GM18498 (cell line): ENCODE data around the gene FRMD4B.

Source experiments
- ATAC-seq: cut with Tn5 transposase; IDR thresholded peaks from one replicate; pipeline ENCODE4 v1.9.1; 2021; ENCODE audit warnings: mild to moderate bottlenecking, moderate library complexity; ENCODE audit not compliant: unreplicated experiment

The FRMD4B gene

DNA sequence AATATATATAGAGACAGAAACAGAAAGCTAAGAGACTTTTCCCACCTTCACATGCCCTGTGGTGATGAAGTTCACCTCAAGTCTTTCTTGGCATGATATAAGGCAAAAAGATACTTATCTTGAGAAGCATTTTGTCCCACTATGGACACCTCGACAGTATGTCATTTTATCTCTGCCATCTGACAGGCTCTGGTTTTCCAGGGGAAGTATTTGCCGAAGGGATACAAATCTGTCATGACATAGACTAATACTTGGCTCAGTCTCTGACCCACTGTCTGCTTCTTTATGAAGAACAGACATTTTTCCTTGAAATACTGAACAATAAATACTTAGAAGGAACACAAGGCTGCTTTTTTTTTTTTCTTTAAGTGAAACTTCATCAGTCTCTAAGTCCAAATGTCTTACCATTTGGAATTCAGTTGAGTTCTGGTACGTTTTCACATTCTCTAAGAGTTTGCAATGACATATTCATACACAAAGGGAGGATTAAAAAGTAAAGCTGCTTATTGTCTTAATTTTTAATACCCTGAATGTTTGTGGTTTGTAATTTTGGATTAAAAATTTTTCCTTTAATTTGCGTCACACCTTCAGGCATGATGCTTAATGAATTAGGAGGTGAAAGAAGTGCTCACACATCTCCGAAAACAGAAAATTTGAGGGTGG lies 175.7 kb downstream of the FRMD4B start:
- ATAC-seq, result no peak

DNA sequence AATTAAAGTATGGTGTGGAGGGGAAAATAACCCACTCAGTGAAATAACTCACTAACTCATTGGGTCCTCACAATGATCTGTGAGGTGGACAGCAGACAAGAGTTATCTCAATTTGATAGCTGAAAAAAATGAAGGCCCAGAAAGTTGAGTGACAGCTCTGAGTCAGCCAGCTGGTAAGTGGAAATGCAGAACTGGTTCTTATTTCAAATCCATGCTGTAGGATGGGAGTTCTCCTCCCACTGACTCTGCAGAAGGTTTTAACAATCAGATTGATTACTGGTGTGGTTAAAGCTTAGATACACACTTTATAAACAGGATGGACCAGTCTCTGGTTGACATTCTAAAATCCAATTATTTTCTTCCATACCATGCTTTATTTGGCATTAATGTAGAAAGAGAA lies 176.5 kb downstream of the FRMD4B start:
- no peak for ATAC-seq

DNA sequence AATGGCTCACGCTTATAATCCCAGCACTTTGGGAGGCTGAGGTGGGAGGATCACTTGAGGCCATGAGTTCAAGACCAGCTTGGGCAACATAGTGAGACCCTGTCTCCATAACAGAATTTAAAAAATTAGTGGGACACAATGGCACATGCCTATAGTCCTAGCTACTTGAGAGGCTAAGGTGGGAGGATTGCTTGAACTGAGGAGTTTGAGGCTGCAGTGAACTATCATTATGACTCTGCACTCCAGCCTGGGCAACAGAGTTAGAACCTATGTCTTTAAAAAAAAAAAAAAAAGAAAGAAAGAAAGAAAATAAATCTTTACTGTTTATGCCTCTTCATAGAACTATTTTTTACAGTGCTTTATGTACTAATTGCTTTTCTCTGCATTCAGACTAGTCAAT lies 178.9 kb downstream of the FRMD4B start:
- no peak for ATAC-seq

DNA sequence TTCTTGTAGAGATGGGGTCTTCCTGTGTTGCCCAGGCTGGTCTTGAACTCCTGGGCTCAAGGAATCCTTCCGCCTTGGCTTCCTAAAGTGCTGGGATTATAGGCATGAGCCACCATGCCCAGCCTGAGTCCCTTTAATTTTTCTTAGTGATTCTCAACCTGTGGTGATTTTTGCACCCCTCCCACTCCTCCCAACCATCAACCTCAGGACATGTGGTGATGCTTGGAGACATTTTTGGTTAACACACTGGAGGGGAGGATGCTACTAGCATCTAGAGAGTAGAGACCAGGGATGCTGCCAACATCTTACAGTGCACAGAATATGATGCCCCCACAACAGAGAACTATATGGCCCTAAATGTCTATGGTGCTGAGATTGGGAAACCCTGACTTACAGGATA lies 180.5 kb downstream of the FRMD4B start:
- ATAC-seq, result no peak

DNA sequence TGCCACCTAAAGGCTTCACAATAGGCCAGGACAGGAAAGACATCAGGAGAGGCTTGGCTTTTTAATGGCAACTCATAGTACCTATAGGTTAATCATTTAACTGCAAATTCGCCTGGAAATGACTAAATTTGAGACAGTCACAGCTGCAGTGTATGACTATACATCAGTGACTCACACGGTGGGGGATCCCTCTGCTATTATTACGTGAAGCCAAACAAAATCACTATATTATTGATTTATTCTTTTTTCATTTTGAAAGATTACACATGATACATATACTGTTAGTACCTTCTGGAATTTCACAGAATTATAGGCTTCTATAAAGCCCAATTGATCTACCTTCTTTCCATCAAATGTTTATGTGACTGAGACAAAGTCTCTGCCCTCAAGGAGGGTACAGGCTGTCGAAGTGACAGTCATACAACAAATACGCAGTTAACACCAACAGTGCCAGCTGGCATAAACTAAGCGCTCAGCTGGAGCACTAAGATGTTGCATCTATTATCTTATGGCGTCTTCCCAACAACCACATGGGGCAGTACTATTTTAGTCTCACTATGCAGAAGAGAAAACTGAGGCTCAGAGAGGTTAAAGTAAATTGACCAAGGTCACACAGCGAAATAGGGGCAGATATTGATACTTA lies 181.5 kb downstream of the FRMD4B start:
- ATAC-seq, result peak; percentile 78

DNA sequence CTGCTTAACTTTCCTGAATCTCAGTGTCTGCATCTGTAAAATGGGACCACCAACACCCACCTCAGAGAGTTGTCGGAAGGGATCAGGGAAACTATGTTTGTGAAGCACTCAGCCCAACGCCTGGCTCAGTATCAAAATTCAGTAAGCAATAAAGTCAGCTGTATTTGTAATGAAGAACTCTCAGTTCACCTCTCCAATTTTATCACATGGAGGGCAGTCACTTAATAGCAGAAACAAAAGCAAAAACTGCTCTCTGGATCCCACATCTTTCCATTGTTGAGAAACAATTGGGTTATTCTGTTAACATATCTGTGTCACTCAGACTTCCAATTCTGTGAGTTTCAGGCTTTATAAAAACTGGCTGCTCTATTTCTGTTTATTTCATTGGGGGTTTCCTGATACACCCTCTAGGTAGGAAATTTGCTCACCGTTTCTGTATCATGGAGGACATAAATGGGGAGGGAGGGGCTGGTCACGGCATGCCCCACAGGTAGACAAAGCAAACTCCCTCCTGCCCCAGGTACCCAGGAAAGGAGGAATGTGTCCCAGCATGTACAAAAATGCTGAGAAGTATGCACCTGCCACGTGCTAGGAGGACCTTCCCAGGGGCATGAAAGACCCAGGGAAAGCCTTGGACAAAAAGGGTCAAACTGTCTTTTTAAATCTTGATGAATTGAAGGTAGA lies 182.1 kb downstream of the FRMD4B start:
- no peak for ATAC-seq

DNA sequence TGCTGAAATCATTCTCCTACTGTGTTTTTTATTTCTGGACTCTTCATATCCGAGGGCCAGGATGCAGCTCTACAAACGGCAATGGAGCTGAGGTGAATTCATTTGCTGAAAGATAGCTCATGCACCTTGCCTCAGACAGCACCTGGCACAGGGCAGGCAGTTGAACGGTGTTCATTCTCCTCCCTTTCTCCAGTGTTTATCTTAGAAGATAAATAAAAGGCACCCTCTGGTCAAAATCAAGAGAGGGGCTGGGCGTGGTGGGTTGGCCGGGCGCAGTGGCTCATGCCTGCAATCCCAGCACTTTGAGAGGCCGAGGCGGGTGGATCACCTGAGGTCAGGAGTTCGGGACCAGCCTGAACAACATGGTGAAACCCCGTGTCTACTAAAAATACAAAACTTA lies 184.2 kb downstream of the FRMD4B start:
- ATAC-seq, result no peak

DNA sequence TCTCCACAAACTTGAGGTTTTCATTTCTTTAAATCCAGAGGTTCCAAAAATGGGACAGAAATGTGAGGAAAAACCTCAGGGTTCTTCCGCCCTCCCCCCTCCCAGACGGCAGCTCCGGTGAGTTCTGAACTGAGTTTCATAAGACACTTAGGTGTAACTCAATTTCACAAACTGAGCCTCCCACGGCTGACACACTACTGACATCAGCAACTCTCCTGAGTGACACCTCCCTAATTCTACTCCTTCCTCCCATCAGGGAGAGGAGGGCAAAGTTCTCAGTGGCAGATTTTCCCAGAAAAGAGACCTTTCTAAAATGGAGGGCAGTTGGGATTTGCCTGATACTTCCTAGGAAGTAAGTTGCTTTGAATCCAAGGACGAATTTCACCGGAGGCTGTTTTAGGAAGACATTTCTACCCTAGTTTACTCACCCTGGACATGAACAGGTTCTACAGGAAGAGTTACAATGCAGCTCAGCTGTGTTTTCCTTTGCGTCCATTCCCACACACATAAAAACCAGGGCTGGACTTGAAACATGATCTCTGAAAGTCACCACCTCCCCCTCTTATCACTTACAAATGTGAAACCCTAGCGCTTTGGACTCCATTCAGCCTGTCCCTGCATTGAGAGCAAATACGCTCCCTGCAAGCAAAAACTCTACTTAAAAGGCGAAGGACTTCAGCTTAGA lies 185.4 kb downstream of the FRMD4B start:
- ATAC-seq, result no peak

DNA sequence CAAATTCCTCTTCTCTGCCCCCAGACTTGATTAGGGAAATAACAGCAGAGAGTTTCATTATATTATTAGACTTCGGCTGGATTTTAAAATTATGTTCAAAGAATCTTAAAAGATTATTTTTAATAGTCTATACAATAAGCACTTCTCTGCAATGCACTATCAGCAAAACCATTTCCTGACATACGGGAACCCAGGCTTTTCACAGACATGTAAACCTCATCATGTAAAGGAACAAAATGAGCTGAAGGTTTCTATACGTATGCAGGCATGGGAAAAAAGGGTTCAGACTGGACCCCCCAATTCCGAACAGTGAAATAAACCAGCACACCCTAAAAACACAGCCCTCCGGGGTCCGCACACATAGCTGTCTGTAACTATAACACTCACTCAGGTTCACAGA lies 185.9 kb downstream of the FRMD4B start:
- ATAC-seq, result no peak

DNA sequence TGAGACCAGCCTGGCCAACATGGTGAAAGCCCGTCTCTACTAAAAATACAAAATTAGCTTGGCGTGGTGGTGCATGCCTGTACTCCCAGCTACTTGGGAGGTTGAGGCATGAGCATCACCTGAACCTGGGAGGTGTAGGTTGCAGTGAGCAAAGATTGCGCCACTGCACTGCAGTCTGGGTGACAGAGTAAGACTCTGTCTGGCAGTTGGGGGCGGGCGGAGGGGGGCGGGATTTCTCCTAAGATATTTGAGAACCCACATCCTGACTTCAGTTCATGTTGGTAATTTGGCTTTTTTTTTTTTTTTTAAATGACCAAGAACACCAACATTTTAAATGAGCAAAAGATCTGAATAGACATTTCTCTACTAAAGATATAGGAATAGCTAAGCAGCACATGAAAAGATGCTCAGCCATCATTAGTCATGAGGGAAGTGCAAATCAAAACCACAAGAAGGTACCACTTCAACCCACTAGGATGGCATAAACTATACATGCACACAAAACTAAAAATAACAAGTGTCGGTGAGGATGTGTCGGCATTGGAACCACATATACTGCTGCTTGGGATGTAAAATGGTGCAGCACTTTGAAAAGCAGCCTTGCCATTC lies 187.9 kb downstream of the FRMD4B start:
- ATAC-seq, result no peak

DNA sequence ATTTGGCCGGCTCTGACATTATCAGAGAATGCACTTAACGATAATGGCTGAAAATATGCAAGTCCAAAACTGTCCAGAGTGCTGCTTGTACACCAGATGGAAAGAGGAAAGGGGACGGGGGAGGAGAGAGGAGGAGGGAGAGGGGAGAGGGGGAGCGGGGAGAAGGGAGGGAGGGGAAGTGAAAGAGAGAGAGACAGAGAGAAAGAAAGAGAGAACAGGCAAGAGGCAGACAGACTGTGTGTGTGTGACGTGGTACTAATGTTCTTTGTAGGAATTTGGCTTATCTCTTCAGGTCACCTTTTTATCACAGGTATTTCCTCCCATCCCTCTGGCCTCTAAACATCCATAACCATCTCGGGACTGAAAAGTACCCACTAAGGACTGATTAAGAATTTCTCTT lies 188.4 kb downstream of the FRMD4B start:
- no peak for ATAC-seq

DNA sequence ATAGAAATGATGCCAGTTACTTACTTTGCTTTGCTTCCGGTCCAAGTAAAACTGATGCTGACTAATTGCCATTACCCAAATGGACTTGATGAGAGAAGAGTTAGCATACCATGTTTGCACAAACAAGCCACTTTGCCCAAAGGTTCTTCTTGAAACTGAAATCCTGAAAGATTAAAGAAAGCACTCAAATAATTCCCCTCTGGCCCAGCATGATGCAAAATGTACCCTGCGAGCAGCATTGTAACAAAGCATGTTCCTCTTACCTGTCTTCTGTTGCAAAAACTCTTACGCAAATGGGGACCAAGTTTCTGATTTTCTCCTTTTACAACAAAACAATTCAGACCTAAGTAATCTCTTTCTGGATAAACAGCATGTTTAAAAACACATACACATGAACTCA lies 189.0 kb downstream of the FRMD4B start:
- no peak for ATAC-seq

DNA sequence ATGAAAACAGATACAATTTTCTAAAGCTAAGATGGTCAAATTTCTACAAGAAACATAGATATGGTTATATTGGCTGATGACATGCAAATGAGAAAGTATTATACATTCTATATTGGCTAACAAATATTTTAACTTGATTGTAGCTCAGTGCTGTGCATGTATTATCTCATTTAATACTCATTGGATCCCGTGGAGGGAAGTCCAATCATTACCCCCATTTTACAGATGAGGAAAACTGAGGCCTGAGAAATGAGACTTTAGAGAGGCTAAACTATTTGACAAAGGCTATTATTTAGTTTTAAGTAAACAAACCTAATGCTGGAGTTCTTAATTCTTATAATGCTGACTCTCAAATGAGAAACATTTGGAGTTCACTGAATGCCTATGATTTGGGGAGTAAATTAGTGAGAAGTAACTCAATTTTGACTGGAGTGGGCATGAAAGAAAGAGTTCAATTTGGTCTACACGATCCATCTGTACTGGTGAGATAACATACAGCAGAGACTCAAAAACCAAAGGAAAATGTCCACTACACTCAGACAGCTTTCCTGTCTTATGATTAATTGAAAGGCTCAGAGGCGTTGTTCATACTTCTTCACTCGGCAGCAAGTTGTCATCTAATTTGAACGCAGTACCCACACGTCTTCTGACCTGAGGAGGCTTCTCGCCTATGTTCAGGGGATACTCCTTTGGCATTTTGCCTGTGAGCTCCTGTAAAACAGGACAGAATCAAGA lies 191.3 kb downstream of the FRMD4B start:
- no peak for ATAC-seq

DNA sequence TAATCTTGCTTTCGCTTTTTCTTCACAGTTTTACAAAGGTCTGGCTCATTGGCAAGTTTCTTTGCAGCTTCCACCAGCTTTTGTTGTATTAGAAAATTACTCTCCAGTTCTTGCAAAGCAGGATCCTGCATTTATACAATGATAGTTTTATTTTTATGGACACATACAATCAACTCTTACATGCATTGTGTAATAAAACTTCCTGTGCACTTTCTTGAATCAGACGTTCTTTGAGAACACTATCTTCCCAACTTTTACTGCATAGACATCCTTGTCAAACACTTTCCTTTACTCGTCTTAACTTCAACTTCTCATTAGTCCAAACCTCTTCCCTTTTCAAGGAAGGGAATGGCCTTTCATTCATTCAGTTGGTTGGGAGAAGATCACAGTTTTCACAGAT lies 192.1 kb downstream of the FRMD4B start:
- ATAC-seq, result no peak

DNA sequence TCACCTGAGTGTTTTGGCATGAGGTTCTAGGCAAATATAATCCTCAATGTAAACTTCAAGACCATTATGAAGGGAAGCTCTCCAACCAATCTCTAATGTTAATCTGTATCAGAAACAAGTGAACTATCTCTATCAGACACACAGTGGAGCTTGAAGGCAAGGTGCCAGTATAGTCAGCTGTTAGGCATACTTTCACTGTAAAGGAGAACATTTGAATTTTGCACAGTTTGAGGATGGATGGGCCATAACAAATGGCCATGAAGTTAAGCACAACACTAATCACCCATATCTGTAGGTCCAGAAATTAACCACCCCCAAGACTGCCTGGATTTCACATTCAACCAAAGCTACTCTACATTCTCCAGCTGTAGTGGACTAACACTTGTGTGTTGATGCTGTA lies 194.4 kb downstream of the FRMD4B start:
- ATAC-seq, result no peak

DNA sequence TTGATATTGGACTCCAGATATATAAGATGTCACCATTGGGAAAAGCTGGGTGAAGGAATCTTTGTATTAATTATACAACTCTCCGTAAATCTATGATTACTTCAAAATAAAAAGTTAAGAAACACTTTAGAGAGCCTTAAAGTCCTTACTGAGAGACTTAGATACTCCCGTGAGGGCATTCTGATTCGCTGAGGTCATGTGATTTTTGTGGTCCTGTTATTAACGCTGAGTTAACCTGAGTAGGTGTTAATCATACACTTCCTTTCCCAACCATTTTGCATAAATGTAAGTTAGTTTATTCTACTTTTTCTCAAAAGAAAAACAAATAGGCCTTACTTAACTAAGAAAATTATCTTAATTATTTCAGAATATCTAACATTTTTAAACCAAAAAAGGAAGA lies 196.4 kb downstream of the FRMD4B start:
- no peak for ATAC-seq

DNA sequence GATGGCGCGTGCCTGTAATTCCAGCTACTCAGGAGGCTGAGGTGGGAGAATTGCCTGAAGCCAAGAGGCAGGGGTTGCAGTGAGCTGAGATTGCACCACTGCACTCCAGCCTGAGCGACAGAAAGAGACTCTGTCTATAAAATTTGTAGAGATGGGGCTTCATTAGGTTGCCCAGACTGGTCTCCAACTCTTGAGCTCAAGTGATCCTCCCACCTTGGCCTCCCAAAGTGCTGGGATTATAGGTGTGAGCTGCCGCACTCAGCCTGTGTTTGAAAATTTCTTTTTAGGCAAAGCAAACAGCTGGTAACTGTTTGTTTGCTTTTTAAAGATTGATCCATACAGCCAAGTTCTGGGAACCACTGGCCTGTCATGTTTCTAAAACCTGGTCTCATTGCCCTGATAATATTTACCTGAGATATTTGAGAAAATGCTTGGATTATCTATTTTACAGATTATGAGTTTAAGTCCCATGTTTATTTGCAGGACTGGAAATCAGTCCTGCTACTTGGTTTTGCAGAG lies 199.3 kb downstream of the FRMD4B start:
- no peak for ATAC-seq

DNA sequence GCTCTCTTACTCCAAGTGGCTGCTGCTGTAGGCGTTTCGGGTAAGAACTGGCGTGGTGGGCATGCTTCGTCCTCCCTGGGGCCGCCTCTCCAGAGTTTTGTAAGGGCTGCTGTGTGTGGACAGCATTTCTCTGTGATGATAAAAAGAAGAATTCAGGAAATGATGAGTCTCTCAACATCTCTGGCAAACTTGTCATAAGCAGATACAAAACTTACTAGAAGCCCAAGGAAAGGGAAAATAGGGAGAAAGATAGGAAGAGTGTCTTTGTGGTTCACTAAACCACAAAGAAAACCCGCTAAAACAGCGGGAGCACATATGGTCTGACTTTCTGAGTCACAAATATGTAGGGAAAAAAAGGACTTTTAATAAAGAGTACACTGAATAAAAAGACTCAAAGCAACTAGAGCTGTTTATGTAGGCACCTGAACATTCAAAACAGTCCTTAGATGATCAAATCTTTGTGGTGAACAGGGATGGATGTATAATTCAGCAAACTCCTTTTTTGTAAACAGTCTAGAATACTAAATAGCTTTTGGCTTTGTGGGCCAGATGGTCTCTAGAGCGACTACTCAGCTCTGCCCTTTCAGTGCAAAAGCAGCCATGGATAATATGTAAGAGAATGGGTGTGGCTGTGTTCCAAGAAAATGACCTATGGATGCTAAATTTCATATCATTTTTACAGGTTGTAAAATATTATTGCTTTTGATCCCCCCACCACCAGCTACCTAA lies 203.1 kb downstream of the FRMD4B start:
- ATAC-seq, result no peak

DNA sequence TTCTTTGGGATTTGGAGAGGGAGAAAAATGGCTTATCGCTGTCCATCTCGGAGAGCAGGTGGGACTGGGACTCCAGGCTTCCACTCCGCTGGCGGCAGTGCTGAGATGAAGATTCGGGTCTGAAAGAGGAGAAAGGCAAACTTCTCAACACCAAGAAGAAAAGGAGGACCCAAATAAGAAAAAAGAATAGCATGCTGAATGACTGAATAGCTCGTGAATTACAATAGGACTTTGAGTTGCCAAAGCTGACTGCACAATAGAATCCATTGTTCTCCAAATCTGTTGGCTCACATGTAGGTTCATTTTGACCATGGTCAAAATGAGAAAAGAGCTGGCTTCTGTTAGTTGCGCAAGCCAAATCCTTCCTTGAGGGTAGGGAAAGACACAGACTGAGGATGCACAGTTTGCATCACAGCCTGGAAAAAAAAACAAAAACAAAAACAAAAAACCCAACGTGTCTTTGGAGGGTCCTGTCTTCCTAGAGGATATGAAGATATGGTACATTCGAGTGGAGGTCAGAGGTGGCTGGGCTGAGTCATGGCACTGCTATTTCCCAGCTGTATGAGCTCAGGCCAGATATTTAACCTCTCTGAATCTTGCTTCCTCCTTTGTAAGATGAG lies 204.2 kb downstream of the FRMD4B start:
- ATAC-seq, result no peak
